ENCODE results near the gene XPNPEP2. TPM values are rescaled to one million over a fixed set of nuclear protein-coding genes. Genes with fewer than 3 reads are reported as not detected.
"Not testable (repeated sequence)": the region's sequence is repeated elsewhere in the genome, so short reads cannot be mapped to it uniquely, and the experiment has no call there.

Gene XPNPEP2
- polyA plus RNA-seq, 4 donors = 27.0 to 744 (median 53.7) TPM

- FAIRE-seq = no peak
- peak in 1 of 2 donors; percentile 59 for DNase-seq
These were observed 863 bp upstream of the XPNPEP2 start for GRCh38 chrX:129737916-129738315.

DNA sequence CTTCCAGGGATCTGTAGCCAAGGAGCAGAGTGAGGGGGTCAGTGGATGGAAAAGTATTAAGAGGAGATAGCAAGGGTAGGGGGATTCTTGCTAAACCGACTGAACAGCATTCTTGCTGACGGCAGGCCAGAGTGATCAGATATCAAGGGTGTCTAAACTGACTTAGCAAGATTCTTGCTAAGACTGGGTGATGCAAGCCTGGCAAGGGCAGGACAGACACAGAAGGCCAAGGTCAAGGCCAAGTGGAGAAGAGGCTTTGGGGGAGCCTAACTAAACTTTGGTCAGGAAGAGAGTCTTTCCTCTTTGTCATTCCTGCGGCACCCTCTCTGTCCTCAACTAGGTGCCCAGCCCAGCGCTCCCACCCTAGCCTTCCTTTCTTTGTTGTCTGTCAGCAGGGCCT lies 799 bp downstream of the XPNPEP2 start:
- H3K27ac ChIP-seq (ENCODE audit: low read depth in 1 of 3, low read length in 2 of 3) = peak overlapping the region; percentile 52 to 94 (median 59)
- DNase-seq = peak; percentile 37 to 62
- peaks cover 0 to 36% (median 0%) of the 10 kb centered on the region in 3 donors for H3K4me1 ChIP-seq (ENCODE audit: control insufficient read depth in 3 of 3, insufficient read depth in 2 of 3, low read depth in 1 of 3, low read length in 2 of 3)
- H3K27me3 ChIP-seq (ENCODE audit: control insufficient read depth in 3 of 3, insufficient read depth in 3 of 3, low read length in 3 of 3) = no peaks in the 10 kb centered on the region
- peaks cover 0 to 12% (median 0%) of the 10 kb centered on the region in 3 donors for H3K36me3 ChIP-seq (ENCODE audit: control insufficient read depth in 3 of 3, insufficient read depth in 2 of 3, low read depth in 1 of 3, low read length in 3 of 3)
- H3K4me3 ChIP-seq (ENCODE audit: low read depth in 1 of 3, low read length in 3 of 3) = peak overlapping the region in 2 of 3 donors; percentile 46 to 60
- no peak for FAIRE-seq
- 47 to 65% (median 60%) methylated on average over 4 of the region's 4 CpGs for WGBS, 3 donors
- H3K9me3 ChIP-seq (ENCODE audit: control insufficient read depth in 2 of 2, insufficient read depth in 1 of 2, low read depth in 1 of 2, low read length in 1 of 2) = no peaks in the 10 kb centered on the region

More at GRCh38 chrX:129737916-129738315, 863 bp upstream of the XPNPEP2 start:
- no peaks in the 10 kb centered on the region for H3K9me3 ChIP-seq (ENCODE audit: control insufficient read depth in 2 of 2, insufficient read depth in 1 of 2, low read depth in 1 of 2, low read length in 1 of 2)
- H3K36me3 ChIP-seq (ENCODE audit: control insufficient read depth in 3 of 3, insufficient read depth in 2 of 3, low read depth in 1 of 3, low read length in 3 of 3) = peaks cover 0 to 3% (median 0%) of the 10 kb centered on the region in 3 donors
- no peak overlapping the region for H3K4me3 ChIP-seq (ENCODE audit: low read depth in 1 of 3, low read length in 3 of 3)
- H3K27ac ChIP-seq (ENCODE audit: low read depth in 1 of 3, low read length in 2 of 3) = peak overlapping the region; percentile 47 to 94 (median 59)
- no peaks in the 10 kb centered on the region for H3K27me3 ChIP-seq (ENCODE audit: control insufficient read depth in 3 of 3, insufficient read depth in 3 of 3, low read length in 3 of 3)
- WGBS, 3 donors = 47 to 56% (median 49%) methylated on average over 5 of the region's 5 CpGs
- H3K4me1 ChIP-seq (ENCODE audit: control insufficient read depth in 3 of 3, insufficient read depth in 2 of 3, low read depth in 1 of 3, low read length in 2 of 3) = peaks cover 0 to 52% (median 0%) of the 10 kb centered on the region in 3 donors

DNA sequence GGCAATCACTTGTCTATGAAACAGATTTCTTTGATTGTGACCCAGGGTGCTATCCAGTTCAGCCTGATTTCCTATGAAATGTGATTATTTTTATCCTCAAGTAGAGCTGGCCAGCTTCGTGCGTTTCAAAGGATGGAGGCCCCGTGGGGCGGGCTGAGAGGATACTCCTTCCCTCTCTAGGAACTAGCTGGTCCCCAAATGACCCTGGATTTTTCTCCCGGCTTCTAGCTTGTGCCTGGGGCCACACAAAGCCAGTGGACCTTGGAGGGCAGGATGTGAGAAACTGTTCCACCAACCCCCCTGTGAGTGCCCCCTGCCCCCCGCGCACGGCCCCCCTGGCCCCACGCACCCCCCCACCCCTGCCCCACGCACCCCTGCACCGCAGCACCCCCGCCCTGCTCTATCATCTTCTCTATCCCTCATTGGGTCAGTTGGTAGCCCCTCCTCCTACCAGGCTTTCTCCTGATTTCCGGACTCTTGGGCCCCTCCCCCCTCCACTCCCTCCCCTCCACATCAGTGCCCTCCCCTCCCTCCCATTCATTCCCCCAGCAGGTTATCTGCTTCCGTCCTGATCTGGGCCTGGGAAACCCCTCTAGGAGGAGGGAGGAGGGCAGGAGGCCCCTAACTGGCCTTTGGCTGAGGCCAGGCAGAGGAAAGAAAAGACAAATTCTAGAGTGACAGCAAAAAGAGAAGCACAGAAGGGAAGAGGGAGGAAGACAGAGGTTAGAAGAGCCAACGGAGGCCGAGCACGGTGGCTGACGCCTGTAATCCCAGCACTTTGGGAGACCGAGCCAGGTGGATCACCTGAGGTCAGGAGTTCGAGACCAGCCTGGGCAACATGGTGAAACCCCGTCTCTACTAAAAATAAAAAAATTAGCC lies 3.3 kb downstream of the XPNPEP2 start:
- Histone ChIP-seq H3K36me3 (ENCODE audit: control insufficient read depth in 3 of 3, insufficient read depth in 2 of 3, low read depth in 1 of 3, low read length in 3 of 3) (peaks cover 0 to 33% (median 0%) of the 10 kb centered on the region in 3 donors), H3K4me1 (ENCODE audit: control insufficient read depth in 3 of 3, insufficient read depth in 2 of 3, low read depth in 1 of 3, low read length in 2 of 3) (peaks cover 0 to 15% (median 0%) of the 10 kb centered on the region in 3 donors), H3K27ac (ENCODE audit: low read depth in 1 of 3, low read length in 2 of 3) (peak overlapping the region in 1 of 3 donors; percentile 20), H3K4me3 (ENCODE audit: low read depth in 1 of 3, low read length in 3 of 3) (no peak overlapping the region), H3K27me3 (ENCODE audit: control insufficient read depth in 3 of 3, insufficient read depth in 3 of 3, low read length in 3 of 3) (no peaks in the 10 kb centered on the region), H3K9me3 (ENCODE audit: control insufficient read depth in 2 of 2, insufficient read depth in 1 of 2, low read depth in 1 of 2, low read length in 1 of 2) (no peaks in the 10 kb centered on the region)
- WGBS, 3 donors = 47 to 79% (median 62%) methylated on average over 17 to 21 of the region's 21 CpGs
- no peak for FAIRE-seq
- DNase-seq = no peak

DNA sequence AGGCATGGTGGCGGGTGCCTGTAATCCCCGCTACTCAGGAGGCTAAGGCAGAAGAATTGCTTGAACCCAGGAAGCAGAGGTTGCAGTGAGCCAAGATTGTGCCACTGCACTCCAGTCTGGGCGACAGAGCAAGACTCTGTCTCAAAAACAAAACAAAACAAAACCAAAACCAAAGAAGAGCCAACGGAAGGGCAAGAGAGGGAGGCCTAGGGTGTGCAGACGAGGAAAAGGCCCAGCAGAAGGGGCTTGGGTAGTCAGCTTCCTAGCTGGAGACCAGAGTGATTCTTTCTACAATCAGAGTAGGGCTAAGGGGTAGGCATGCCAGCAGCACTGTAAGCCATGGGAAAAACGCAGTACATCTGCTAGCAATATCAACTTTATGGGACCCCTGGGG lies 4.0 kb downstream of the XPNPEP2 start:
- DNase-seq = not testable (repeated sequence)

DNA sequence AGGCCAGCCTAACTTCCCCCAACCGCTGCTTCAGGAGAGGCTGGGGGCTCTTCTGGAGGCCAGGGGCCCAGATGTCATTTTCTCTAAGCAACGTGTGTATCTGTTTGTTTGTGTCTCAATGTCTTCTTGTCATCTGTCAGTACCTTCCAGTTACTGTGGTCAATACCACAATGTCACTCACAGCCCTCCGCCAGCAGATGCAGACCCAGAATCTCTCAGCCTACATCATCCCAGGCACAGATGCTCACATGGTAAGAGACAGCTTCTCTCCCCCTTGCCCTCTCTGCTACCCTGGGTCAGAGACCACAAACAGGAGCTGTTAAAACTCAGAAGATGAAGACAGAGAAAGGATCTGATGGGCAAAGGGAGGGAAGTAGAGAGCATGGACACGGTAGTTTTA lies 5.0 kb downstream of the XPNPEP2 start:
- DNase-seq (no peak), FAIRE-seq (no peak)
- H3K36me3 ChIP-seq (ENCODE audit: control insufficient read depth in 3 of 3, insufficient read depth in 2 of 3, low read depth in 1 of 3, low read length in 3 of 3) = peaks cover 0 to 40% (median 0%) of the 10 kb centered on the region in 3 donors
- no peaks in the 10 kb centered on the region for H3K27me3 ChIP-seq (ENCODE audit: control insufficient read depth in 3 of 3, insufficient read depth in 3 of 3, low read length in 3 of 3)
- no peaks in the 10 kb centered on the region for H3K9me3 ChIP-seq (ENCODE audit: control insufficient read depth in 2 of 2, insufficient read depth in 1 of 2, low read depth in 1 of 2, low read length in 1 of 2)
- WGBS, 3 donors = 56 to 83% (median 75%) methylated on average over 4 of the region's 4 CpGs
- H3K27ac ChIP-seq (ENCODE audit: low read depth in 1 of 3, low read length in 2 of 3) = no peak overlapping the region
- H3K4me1 ChIP-seq (ENCODE audit: control insufficient read depth in 3 of 3, insufficient read depth in 2 of 3, low read depth in 1 of 3, low read length in 2 of 3) = no peaks in the 10 kb centered on the region
- no peak overlapping the region for H3K4me3 ChIP-seq (ENCODE audit: low read depth in 1 of 3, low read length in 3 of 3)

More for the DNA sequence above, 4.0 kb downstream of the XPNPEP2 start:
- H3K4me1 ChIP-seq (ENCODE audit: control insufficient read depth in 3 of 3, insufficient read depth in 2 of 3, low read depth in 1 of 3, low read length in 2 of 3); H3K27me3 ChIP-seq (ENCODE audit: control insufficient read depth in 3 of 3, insufficient read depth in 3 of 3, low read length in 3 of 3); H3K4me3 ChIP-seq (ENCODE audit: low read depth in 1 of 3, low read length in 3 of 3); FAIRE-seq; H3K9me3 ChIP-seq (ENCODE audit: control insufficient read depth in 2 of 2, insufficient read depth in 1 of 2, low read depth in 1 of 2, low read length in 1 of 2); H3K27ac ChIP-seq (ENCODE audit: low read depth in 1 of 3, low read length in 2 of 3): not testable (repeated sequence)
- 73 to 75% (median 74%) methylated on average over 6 of the region's 6 CpGs for WGBS, 3 donors
- peaks cover 0 to 40% (median 0%) of the 10 kb centered on the region in 3 donors for H3K36me3 ChIP-seq (ENCODE audit: control insufficient read depth in 3 of 3, insufficient read depth in 2 of 3, low read depth in 1 of 3, low read length in 3 of 3)

GRCh38 chrX:129744861-129745321 lies 6.1 kb downstream of the XPNPEP2 start:
- 57 to 81% (median 72%) methylated on average over 10 of the region's 10 CpGs for whole genome bisulfite sequencing, 3 donors
- Histone ChIP-seq H3K27me3 (ENCODE audit: control insufficient read depth in 3 of 3, insufficient read depth in 3 of 3, low read length in 3 of 3) (no peaks in the 10 kb centered on the region), H3K4me3 (ENCODE audit: low read depth in 1 of 3, low read length in 3 of 3) (no peak overlapping the region), H3K9me3 (ENCODE audit: control insufficient read depth in 2 of 2, insufficient read depth in 1 of 2, low read depth in 1 of 2, low read length in 1 of 2) (no peaks in the 10 kb centered on the region), H3K27ac (ENCODE audit: low read depth in 1 of 3, low read length in 2 of 3) (no peak overlapping the region), H3K4me1 (ENCODE audit: control insufficient read depth in 3 of 3, insufficient read depth in 2 of 3, low read depth in 1 of 3, low read length in 2 of 3) (no peaks in the 10 kb centered on the region), H3K36me3 (ENCODE audit: control insufficient read depth in 3 of 3, insufficient read depth in 2 of 3, low read depth in 1 of 3, low read length in 3 of 3) (peaks cover 0 to 40% (median 0%) of the 10 kb centered on the region in 3 donors)
- no peak for DNase-seq
- no peak for FAIRE-seq

DNA sequence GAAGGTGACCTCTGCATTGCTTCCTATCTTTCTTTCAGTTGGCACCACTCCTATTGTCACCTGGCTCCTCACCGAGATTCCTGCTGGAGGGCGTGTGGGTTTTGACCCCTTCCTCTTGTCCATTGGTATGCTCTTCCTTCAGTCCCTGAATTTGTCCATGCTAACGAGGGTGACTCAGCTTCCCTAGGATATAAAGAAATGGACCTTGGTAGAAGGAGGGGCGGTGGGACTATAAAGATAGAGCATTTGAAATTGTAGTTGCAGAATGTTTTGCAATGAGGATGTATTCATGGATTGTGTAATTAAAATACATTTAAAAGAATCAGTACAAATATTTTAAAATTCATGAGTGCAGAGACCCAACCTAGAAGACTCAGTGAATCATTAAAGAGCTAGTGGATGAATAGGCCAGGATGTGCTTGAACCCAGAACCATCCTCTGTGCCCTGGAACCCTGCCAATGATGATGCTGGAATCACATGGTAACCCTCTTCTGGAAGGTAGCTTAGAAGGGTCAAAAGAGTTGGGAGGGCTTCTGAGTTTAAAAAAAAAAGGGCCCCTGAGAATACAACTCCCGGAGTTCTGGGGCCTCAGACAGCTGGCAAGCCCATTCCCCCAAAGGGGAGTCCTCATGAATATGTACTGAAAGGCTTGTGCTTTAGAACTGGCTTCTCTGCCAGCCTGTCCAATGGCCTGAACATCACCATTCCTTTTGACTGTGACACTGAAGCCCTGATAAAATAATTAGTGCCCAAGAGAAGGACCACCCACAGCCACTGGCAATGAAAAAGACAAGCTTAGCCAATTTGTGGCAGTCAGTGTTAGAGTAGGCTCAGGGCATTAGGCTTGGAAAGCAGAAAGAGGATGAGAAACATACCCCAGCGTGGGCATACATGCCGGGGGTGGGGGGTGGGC lies 8.0 kb downstream of the XPNPEP2 start:
- WGBS, 3 donors = 72 to 82% (median 72%) methylated on average over 7 of the region's 7 CpGs

GRCh38 chrX:129747533-129747932 lies 8.8 kb downstream of the XPNPEP2 start:
- Histone ChIP-seq H3K27me3 (ENCODE audit: control insufficient read depth in 3 of 3, insufficient read depth in 3 of 3, low read length in 3 of 3) (no peaks in the 10 kb centered on the region), H3K4me1 (ENCODE audit: control insufficient read depth in 3 of 3, insufficient read depth in 2 of 3, low read depth in 1 of 3, low read length in 2 of 3) (no peaks in the 10 kb centered on the region), H3K4me3 (ENCODE audit: low read depth in 1 of 3, low read length in 3 of 3) (no peak overlapping the region), H3K36me3 (ENCODE audit: control insufficient read depth in 3 of 3, insufficient read depth in 2 of 3, low read depth in 1 of 3, low read length in 3 of 3) (peaks cover 0 to 55% (median 0%) of the 10 kb centered on the region in 3 donors), H3K9me3 (ENCODE audit: control insufficient read depth in 2 of 2, insufficient read depth in 1 of 2, low read depth in 1 of 2, low read length in 1 of 2) (no peaks in the 10 kb centered on the region), H3K27ac (ENCODE audit: low read depth in 1 of 3, low read length in 2 of 3) (no peak overlapping the region)
- DNase-seq (no peak), FAIRE-seq (no peak)
- WGBS, 3 donors = 87 to 93% (median 93%) methylated on average over 4 of the region's 4 CpGs

More for the DNA sequence above, 8.0 kb downstream of the XPNPEP2 start:
- H3K9me3 ChIP-seq (ENCODE audit: control insufficient read depth in 2 of 2, insufficient read depth in 1 of 2, low read depth in 1 of 2, low read length in 1 of 2) = no peaks in the 10 kb centered on the region
- DNase-seq (peak in 1 of 2 donors; percentile 46), FAIRE-seq (no peak)
- H3K27me3 ChIP-seq (ENCODE audit: control insufficient read depth in 3 of 3, insufficient read depth in 3 of 3, low read length in 3 of 3) = no peaks in the 10 kb centered on the region
- H3K4me3 ChIP-seq (ENCODE audit: low read depth in 1 of 3, low read length in 3 of 3) = no peak overlapping the region
- no peaks in the 10 kb centered on the region for H3K4me1 ChIP-seq (ENCODE audit: control insufficient read depth in 3 of 3, insufficient read depth in 2 of 3, low read depth in 1 of 3, low read length in 2 of 3)
- peaks cover 0 to 49% (median 0%) of the 10 kb centered on the region in 3 donors for H3K36me3 ChIP-seq (ENCODE audit: control insufficient read depth in 3 of 3, insufficient read depth in 2 of 3, low read depth in 1 of 3, low read length in 3 of 3)
- no peak overlapping the region for H3K27ac ChIP-seq (ENCODE audit: low read depth in 1 of 3, low read length in 2 of 3)

Measured in small intestine (tissue), 7 donors.